Measurements from ENCODE around the gene OSBPL9.
"Not testable (repeated sequence)": the region's sequence is repeated elsewhere in the genome, so short reads cannot be mapped to it uniquely, and the experiment has no call there.

The OSBPL9 gene

GRCh38 chr1:51664421-51665240 lies 47.7 kb downstream of the OSBPL9 start:
- no peak for DNase-seq (ENCODE audit: low read depth in 2 of 2, low spot score in 1 of 2)

GRCh38 chr1:51666478-51666877 lies 49.6 kb downstream of the OSBPL9 start:
- no peak for DNase-seq (ENCODE audit: low read depth in 2 of 2, low spot score in 1 of 2)

- DNase-seq (ENCODE audit: low read depth in 2 of 2, low spot score in 1 of 2): no peak
Measured at GRCh38 chr1:51667561-51667960, 50.7 kb downstream of the OSBPL9 start.

GRCh38 chr1:51669272-51669671 lies 52.4 kb downstream of the OSBPL9 start:
- no peak for DNase-seq (ENCODE audit: low read depth in 2 of 2, low spot score in 1 of 2)

- no peak for DNase-seq (ENCODE audit: low read depth in 2 of 2, low spot score in 1 of 2)
Measured at GRCh38 chr1:51669816-51670215, 52.9 kb downstream of the OSBPL9 start.

GRCh38 chr1:51671527-51672325 lies 54.8 kb downstream of the OSBPL9 start:
- DNase-seq (ENCODE audit: low read depth in 2 of 2, low spot score in 1 of 2): no peak

GRCh38 chr1:51673279-51673678 lies 56.4 kb downstream of the OSBPL9 start:
- DNase-seq (ENCODE audit: low read depth in 2 of 2, low spot score in 1 of 2): no peak

GRCh38 chr1:51675177-51675780 lies 58.4 kb downstream of the OSBPL9 start:
- DNase-seq (ENCODE audit: low read depth in 2 of 2, low spot score in 1 of 2): no peak

GRCh38 chr1:51679435-51679834 lies 62.5 kb downstream of the OSBPL9 start:
- no peak for DNase-seq (ENCODE audit: low read depth in 2 of 2, low spot score in 1 of 2)

GRCh38 chr1:51684776-51685175 lies 67.9 kb downstream of the OSBPL9 start:
- no peak for DNase-seq (ENCODE audit: low read depth in 2 of 2, low spot score in 1 of 2)

- DNase-seq (ENCODE audit: low read depth in 2 of 2, low spot score in 1 of 2): no peak
Measured at GRCh38 chr1:51686450-51686849, 69.6 kb downstream of the OSBPL9 start.

- DNase-seq (ENCODE audit: low read depth in 2 of 2, low spot score in 1 of 2): no peak
Measured at GRCh38 chr1:51689075-51689440, 72.2 kb downstream of the OSBPL9 start.

- no peak for DNase-seq (ENCODE audit: low read depth in 2 of 2, low spot score in 1 of 2)
Measured at GRCh38 chr1:51689643-51690042, 72.8 kb downstream of the OSBPL9 start.

GRCh38 chr1:51690285-51690961 lies 73.5 kb downstream of the OSBPL9 start:
- no peak for DNase-seq (ENCODE audit: low read depth in 2 of 2, low spot score in 1 of 2)

GRCh38 chr1:51691920-51692319 lies 75.0 kb downstream of the OSBPL9 start:
- no peak for DNase-seq (ENCODE audit: low read depth in 2 of 2, low spot score in 1 of 2)

- no peak for DNase-seq (ENCODE audit: low read depth in 2 of 2, low spot score in 1 of 2)
Measured at GRCh38 chr1:51693419-51694155, 76.7 kb downstream of the OSBPL9 start.

- DNase-seq (ENCODE audit: low read depth in 2 of 2, low spot score in 1 of 2): no peak
Measured at GRCh38 chr1:51697166-51697565, 80.3 kb downstream of the OSBPL9 start.

- no peak for DNase-seq (ENCODE audit: low read depth in 2 of 2, low spot score in 1 of 2)
Measured at GRCh38 chr1:51699391-51699790, 82.5 kb downstream of the OSBPL9 start.

GRCh38 chr1:51701782-51702181 lies 84.9 kb downstream of the OSBPL9 start:
- DNase-seq (ENCODE audit: low read depth in 2 of 2, low spot score in 1 of 2): not testable (repeated sequence)

GRCh38 chr1:51702220-51702619 lies 85.3 kb downstream of the OSBPL9 start:
- DNase-seq (ENCODE audit: low read depth in 2 of 2, low spot score in 1 of 2): not testable (repeated sequence)

- DNase-seq (ENCODE audit: low read depth in 2 of 2, low spot score in 1 of 2): no peak
Measured at GRCh38 chr1:51705035-51705434, 88.1 kb downstream of the OSBPL9 start.

Measured in stimulated activated CD8-positive, alpha-beta memory T cell treated with anti-CD3 and anti-CD28 coated beads, Interleukin-4, amount 100 ng/mL, for 1 hour (primary cell).